ENCODE measurements around the gene MELTF.

MELTF gene

GRCh38 chr3:197014942-197015575, 14.6 kb downstream of the MELTF start:
- TF ChIP-seq CTCF (IDR thresholded peaks at IDR 0.05; ENCODE audit: borderline replicate concordance, insufficient read depth, low read depth, low read length), result no peak
- no peak overlapping the region for H3K4me3 ChIP-seq (ENCODE audit: low read depth, low read length)

- no peak for TF ChIP-seq CTCF (IDR thresholded peaks at IDR 0.05; ENCODE audit: borderline replicate concordance, insufficient read depth, low read depth, low read length)
- no peak overlapping the region for H3K4me3 ChIP-seq (ENCODE audit: low read depth, low read length)
Observed at GRCh38 chr3:197014024-197014423, 15.6 kb downstream of the MELTF start.

GRCh38 chr3:197012540-197012883, 17.1 kb downstream of the MELTF start:
- H3K4me3 ChIP-seq (ENCODE audit: low read depth, low read length), result no peak overlapping the region
- no peak for TF ChIP-seq CTCF (IDR thresholded peaks at IDR 0.05; ENCODE audit: borderline replicate concordance, insufficient read depth, low read depth, low read length)

- no peak for TF ChIP-seq CTCF (IDR thresholded peaks at IDR 0.05; ENCODE audit: borderline replicate concordance, insufficient read depth, low read depth, low read length)
- H3K4me3 ChIP-seq (ENCODE audit: low read depth, low read length), result no peak overlapping the region
Observed at GRCh38 chr3:197011780-197012539, 17.7 kb downstream of the MELTF start.

- H3K4me3 ChIP-seq (ENCODE audit: low read depth, low read length), result no peak overlapping the region
- no peak for TF ChIP-seq CTCF (IDR thresholded peaks at IDR 0.05; ENCODE audit: borderline replicate concordance, insufficient read depth, low read depth, low read length)
Observed at GRCh38 chr3:197010556-197011351, 18.9 kb downstream of the MELTF start.

- H3K4me3 ChIP-seq (ENCODE audit: low read depth, low read length), result no peak overlapping the region
- TF ChIP-seq CTCF (IDR thresholded peaks at IDR 0.05; ENCODE audit: borderline replicate concordance, insufficient read depth, low read depth, low read length), result no peak
Observed at GRCh38 chr3:197009532-197010019, 20.0 kb downstream of the MELTF start.
